Measurements from ENCODE around the gene ERC2.

The ERC2 gene

DNA sequence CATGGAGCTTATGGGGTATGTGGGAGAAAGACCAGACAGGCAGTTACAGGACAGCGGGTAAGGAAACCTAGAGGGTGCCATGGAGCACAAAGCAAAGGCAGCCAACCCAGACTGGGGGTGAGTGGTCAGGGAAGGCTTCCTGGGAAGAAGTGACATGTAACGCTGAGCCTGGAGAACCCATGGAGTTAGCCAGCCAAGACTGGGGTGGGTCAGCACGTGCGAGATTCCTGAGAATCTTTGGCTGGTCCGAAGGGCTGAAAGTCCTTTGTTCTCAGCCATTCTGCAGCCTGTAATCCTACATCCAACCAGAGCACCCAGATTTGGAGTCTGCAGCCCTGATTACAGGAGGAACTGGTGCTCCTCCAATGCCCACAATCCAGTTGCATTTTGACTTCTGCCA is 861.1 kb downstream of the ERC2 start:
- no peaks in the 10 kb centered on the region for H3K27me3 ChIP-seq (ENCODE audit: insufficient read depth, low read length)
- peaks cover 2% of the 10 kb centered on the region for H3K4me1 ChIP-seq (ENCODE audit: insufficient read depth, low read length)
- no peak overlapping the region for H3K4me3 ChIP-seq (ENCODE audit: low read length)
- no peak overlapping the region for H2AFZ ChIP-seq (ENCODE audit: low read depth, low read length)
- no peaks in the 10 kb centered on the region for H3K36me3 ChIP-seq (ENCODE audit: insufficient read depth, low read length)
- no peaks in the 10 kb centered on the region for H3K9me3 ChIP-seq (ENCODE audit: low read length)

GRCh38 chr3:55605443-55606236 is 862.6 kb downstream of the ERC2 start:
- no peak overlapping the region for H2AFZ ChIP-seq (ENCODE audit: low read depth, low read length)
- no peaks in the 10 kb centered on the region for H3K27me3 ChIP-seq (ENCODE audit: insufficient read depth, low read length)
- H3K36me3 ChIP-seq (ENCODE audit: insufficient read depth, low read length): no peaks in the 10 kb centered on the region
- H3K4me1 ChIP-seq (ENCODE audit: insufficient read depth, low read length): peaks cover 2% of the 10 kb centered on the region
- H3K9me3 ChIP-seq (ENCODE audit: low read length): no peaks in the 10 kb centered on the region
- no peak overlapping the region for H3K4me3 ChIP-seq (ENCODE audit: low read length)

DNA sequence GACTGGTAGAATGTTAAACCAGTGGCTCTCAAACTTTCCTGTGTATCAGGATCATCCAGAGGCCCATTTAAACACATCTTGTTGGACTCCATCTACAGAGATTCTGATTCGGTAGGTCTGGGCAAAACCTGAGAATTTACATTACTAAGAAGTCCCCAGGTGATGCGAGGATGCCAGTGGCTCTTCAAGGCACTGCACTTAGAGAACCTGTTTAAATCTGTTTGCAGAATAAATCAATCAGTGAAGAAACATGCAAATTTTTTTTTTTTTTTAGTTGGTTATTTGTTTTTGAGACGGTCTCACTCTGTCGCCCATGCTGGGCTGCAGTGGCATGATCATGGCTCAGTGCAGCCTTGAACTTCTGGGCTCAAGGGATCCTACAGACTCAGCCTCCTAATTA is 863.4 kb downstream of the ERC2 start:
- no peaks in the 10 kb centered on the region for H3K36me3 ChIP-seq (ENCODE audit: insufficient read depth, low read length)
- no peak overlapping the region for H3K4me3 ChIP-seq (ENCODE audit: low read length)
- H3K9me3 ChIP-seq (ENCODE audit: low read length): no peaks in the 10 kb centered on the region
- H2AFZ ChIP-seq (ENCODE audit: low read depth, low read length): no peak overlapping the region
- H3K4me1 ChIP-seq (ENCODE audit: insufficient read depth, low read length): peaks cover 2% of the 10 kb centered on the region
- no peaks in the 10 kb centered on the region for H3K27me3 ChIP-seq (ENCODE audit: insufficient read depth, low read length)

- Histone ChIP-seq H3K9me3 (ENCODE audit: low read length) (no peaks in the 10 kb centered on the region), H2AFZ (ENCODE audit: low read depth, low read length) (no peak overlapping the region), H3K4me3 (ENCODE audit: low read length) (no peak overlapping the region)
Observed at GRCh38 chr3:55604402-55604801, 863.9 kb downstream of the ERC2 start.

GRCh38 chr3:55601366-55602080 is 866.7 kb downstream of the ERC2 start:
- Histone ChIP-seq H3K36me3 (ENCODE audit: insufficient read depth, low read length) (no peaks in the 10 kb centered on the region), H2AFZ (ENCODE audit: low read depth, low read length) (no peak overlapping the region), H3K9me3 (ENCODE audit: low read length) (no peaks in the 10 kb centered on the region), H3K27me3 (ENCODE audit: insufficient read depth, low read length) (no peaks in the 10 kb centered on the region), H3K4me3 (ENCODE audit: low read length) (no peak overlapping the region), H3K4me1 (ENCODE audit: insufficient read depth, low read length) (peaks cover 2% of the 10 kb centered on the region)

More at GRCh38 chr3:55604402-55604801, 863.9 kb downstream of the ERC2 start:
- Histone ChIP-seq H3K27me3 (ENCODE audit: insufficient read depth, low read length) (no peaks in the 10 kb centered on the region), H3K36me3 (ENCODE audit: insufficient read depth, low read length) (no peaks in the 10 kb centered on the region), H3K4me1 (ENCODE audit: insufficient read depth, low read length) (peaks cover 2% of the 10 kb centered on the region)

GRCh38 chr3:55598224-55598623 is 870.0 kb downstream of the ERC2 start:
- Histone ChIP-seq H2AFZ (ENCODE audit: low read depth, low read length) (no peak overlapping the region), H3K4me1 (ENCODE audit: insufficient read depth, low read length) (no peaks in the 10 kb centered on the region), H3K27me3 (ENCODE audit: insufficient read depth, low read length) (no peaks in the 10 kb centered on the region), H3K36me3 (ENCODE audit: insufficient read depth, low read length) (no peaks in the 10 kb centered on the region), H3K4me3 (ENCODE audit: low read length) (no peak overlapping the region), H3K9me3 (ENCODE audit: low read length) (no peaks in the 10 kb centered on the region)

GRCh38 chr3:55597641-55598040 is 870.6 kb downstream of the ERC2 start:
- H2AFZ ChIP-seq (ENCODE audit: low read depth, low read length): no peak overlapping the region
- H3K36me3 ChIP-seq (ENCODE audit: insufficient read depth, low read length): no peaks in the 10 kb centered on the region
- no peak overlapping the region for H3K4me3 ChIP-seq (ENCODE audit: low read length)
- no peaks in the 10 kb centered on the region for H3K27me3 ChIP-seq (ENCODE audit: insufficient read depth, low read length)
- no peaks in the 10 kb centered on the region for H3K9me3 ChIP-seq (ENCODE audit: low read length)
- H3K4me1 ChIP-seq (ENCODE audit: insufficient read depth, low read length): no peaks in the 10 kb centered on the region

GRCh38 chr3:55596212-55596611 is 872.1 kb downstream of the ERC2 start:
- H3K27me3 ChIP-seq (ENCODE audit: insufficient read depth, low read length): no peaks in the 10 kb centered on the region

GRCh38 chr3:55595420-55595819 is 872.8 kb downstream of the ERC2 start:
- H3K4me1 ChIP-seq (ENCODE audit: insufficient read depth, low read length): no peaks in the 10 kb centered on the region
- H3K4me3 ChIP-seq (ENCODE audit: low read length): no peak overlapping the region
- H2AFZ ChIP-seq (ENCODE audit: low read depth, low read length): no peak overlapping the region
- no peaks in the 10 kb centered on the region for H3K9me3 ChIP-seq (ENCODE audit: low read length)
- H3K36me3 ChIP-seq (ENCODE audit: insufficient read depth, low read length): no peaks in the 10 kb centered on the region
- no peaks in the 10 kb centered on the region for H3K27me3 ChIP-seq (ENCODE audit: insufficient read depth, low read length)

More at GRCh38 chr3:55596212-55596611, 872.1 kb downstream of the ERC2 start:
- Histone ChIP-seq H2AFZ (ENCODE audit: low read depth, low read length) (no peak overlapping the region), H3K9me3 (ENCODE audit: low read length) (no peaks in the 10 kb centered on the region), H3K4me1 (ENCODE audit: insufficient read depth, low read length) (no peaks in the 10 kb centered on the region), H3K4me3 (ENCODE audit: low read length) (no peak overlapping the region), H3K36me3 (ENCODE audit: insufficient read depth, low read length) (no peaks in the 10 kb centered on the region)

DNA sequence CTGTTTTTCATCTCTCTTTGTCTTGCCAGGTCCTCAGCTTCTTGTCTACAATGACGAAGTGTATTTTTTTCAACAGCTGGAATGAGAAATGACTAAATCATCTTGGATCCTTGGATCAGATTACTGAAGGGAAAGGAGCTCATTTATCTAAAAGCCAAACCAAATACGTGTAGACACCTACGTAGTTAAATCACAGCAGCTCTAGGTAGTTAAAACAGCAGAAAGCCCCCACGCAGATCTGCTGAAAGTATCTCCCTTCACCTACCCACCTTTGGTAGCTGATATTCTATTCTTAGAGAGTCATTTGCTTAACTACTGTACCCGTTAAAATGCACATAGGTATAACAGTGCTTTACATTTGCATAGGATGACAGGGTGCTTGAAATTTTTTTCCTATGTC is 875.7 kb downstream of the ERC2 start:
- Histone ChIP-seq H3K27me3 (ENCODE audit: insufficient read depth, low read length) (no peaks in the 10 kb centered on the region), H3K4me3 (ENCODE audit: low read length) (no peak overlapping the region), H3K9me3 (ENCODE audit: low read length) (no peaks in the 10 kb centered on the region)

DNA sequence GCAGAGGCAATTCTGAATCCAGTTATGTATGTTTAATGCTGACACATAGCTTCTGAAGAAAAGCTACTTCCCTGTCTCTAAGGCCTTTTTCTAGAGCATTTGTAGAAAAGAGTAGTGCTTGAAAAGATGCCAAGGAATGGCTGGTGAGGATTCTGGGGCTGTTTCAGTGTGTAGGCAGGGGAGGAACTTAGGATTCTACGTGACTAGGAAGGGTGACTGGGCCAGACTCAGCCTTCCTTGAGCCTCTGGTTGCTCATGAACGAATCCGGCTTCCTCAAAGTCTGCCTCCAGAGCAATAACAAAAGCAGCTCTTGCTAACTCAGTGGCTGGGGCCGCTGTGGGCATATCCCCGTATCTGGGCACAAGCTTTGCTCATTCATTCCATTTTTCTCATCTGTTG is 876.4 kb downstream of the ERC2 start:
- no peaks in the 10 kb centered on the region for H3K27me3 ChIP-seq (ENCODE audit: insufficient read depth, low read length)
- no peak overlapping the region for H3K4me3 ChIP-seq (ENCODE audit: low read length)
- H3K4me1 ChIP-seq (ENCODE audit: insufficient read depth, low read length): no peaks in the 10 kb centered on the region
- no peaks in the 10 kb centered on the region for H3K9me3 ChIP-seq (ENCODE audit: low read length)
- no peaks in the 10 kb centered on the region for H3K36me3 ChIP-seq (ENCODE audit: insufficient read depth, low read length)
- no peak overlapping the region for H2AFZ ChIP-seq (ENCODE audit: low read depth, low read length)

More for the DNA sequence above, 875.7 kb downstream of the ERC2 start:
- H3K36me3 ChIP-seq (ENCODE audit: insufficient read depth, low read length): no peaks in the 10 kb centered on the region
- H3K4me1 ChIP-seq (ENCODE audit: insufficient read depth, low read length): no peaks in the 10 kb centered on the region
- no peak overlapping the region for H2AFZ ChIP-seq (ENCODE audit: low read depth, low read length)

DNA sequence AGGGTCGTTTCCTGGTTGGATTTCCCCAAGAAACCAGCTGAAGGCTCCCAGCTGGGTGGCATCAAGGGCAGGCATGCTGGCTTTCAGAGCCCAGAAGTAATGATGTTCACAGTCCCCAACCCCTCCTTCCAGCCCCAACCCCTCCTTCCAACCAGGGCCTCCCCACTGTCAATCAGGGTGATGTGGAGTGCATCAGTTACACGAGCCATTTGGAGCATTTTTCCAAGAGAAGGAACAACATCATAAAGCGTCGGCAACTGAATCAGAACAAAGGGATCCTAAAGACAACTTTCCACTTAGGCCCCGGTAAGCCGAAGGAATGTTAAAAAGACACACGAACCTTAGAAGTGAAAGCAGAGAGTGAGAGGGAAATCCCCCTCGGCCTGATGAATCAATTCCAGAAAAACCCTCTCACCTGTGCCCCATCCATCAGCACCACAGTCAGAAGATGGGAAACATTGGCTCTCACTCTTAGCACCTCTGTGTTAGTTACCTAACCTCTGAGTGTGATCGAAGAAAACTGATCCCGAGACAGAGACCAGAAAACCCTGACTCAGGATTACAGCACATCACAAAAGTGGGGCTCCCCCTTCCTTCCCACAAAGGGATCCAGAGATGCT is 880.0 kb downstream of the ERC2 start:
- no peak overlapping the region for H2AFZ ChIP-seq (ENCODE audit: low read depth, low read length)
- no peaks in the 10 kb centered on the region for H3K27me3 ChIP-seq (ENCODE audit: insufficient read depth, low read length)
- no peak overlapping the region for H3K4me3 ChIP-seq (ENCODE audit: low read length)
- no peaks in the 10 kb centered on the region for H3K9me3 ChIP-seq (ENCODE audit: low read length)
- H3K4me1 ChIP-seq (ENCODE audit: insufficient read depth, low read length): no peaks in the 10 kb centered on the region
- no peaks in the 10 kb centered on the region for H3K36me3 ChIP-seq (ENCODE audit: insufficient read depth, low read length)

GRCh38 chr3:55585856-55586255 is 882.4 kb downstream of the ERC2 start:
- Histone ChIP-seq H3K27me3 (ENCODE audit: insufficient read depth, low read length) (no peaks in the 10 kb centered on the region), H3K4me3 (ENCODE audit: low read length) (no peak overlapping the region), H3K4me1 (ENCODE audit: insufficient read depth, low read length) (no peaks in the 10 kb centered on the region), H2AFZ (ENCODE audit: low read depth, low read length) (no peak overlapping the region), H3K36me3 (ENCODE audit: insufficient read depth, low read length) (no peaks in the 10 kb centered on the region), H3K9me3 (ENCODE audit: low read length) (no peaks in the 10 kb centered on the region)
